Chondrocyte (in vitro differentiated cells): ENCODE data around the gene EYA2. TPM values are rescaled to one million over a fixed set of nuclear protein-coding genes. Genes with fewer than 3 reads are reported as not detected.
A peak's percentile ranks its signal among the peaks of the same experiment; 100 is the strongest.

ENCODE experiments used
- DNase-seq: peaks from one replicate; pipeline ENCODE4 v3.0.0; 2021; ENCODE audit warnings: mixed read lengths, low spot score
- H3K27ac Mint-ChIP-seq: one replicate; pipeline ENCODE4 v1.8.0; 2021; ENCODE audit warnings: mild to moderate bottlenecking, moderate library complexity, mixed read lengths; ENCODE audit not compliant: unreplicated experiment
- H3K27me3 Mint-ChIP-seq: 2 replicates; pipeline ENCODE4 v1.8.0; 2021; ENCODE audit warnings: low read depth, mixed read lengths
- H3K36me3 Mint-ChIP-seq: 2 replicates; pipeline ENCODE4 v1.8.0; 2021; ENCODE audit warnings: low read depth, mixed read lengths
- H3K4me1 Mint-ChIP-seq: 2 replicates; pipeline ENCODE4 v1.8.0; 2021; ENCODE audit warnings: low read depth, mild to moderate bottlenecking, mixed read lengths
- H3K4me3 Mint-ChIP-seq: one replicate; pipeline ENCODE4 v1.8.0; 2021; ENCODE audit warnings: mild to moderate bottlenecking, moderate library complexity, mixed read lengths; ENCODE audit not compliant: unreplicated experiment
- H3K9me3 Mint-ChIP-seq: 2 replicates; pipeline ENCODE4 v1.8.0; 2021; ENCODE audit warnings: low read depth, mixed read lengths
- total RNA-seq: library from RNA; stranded (reverse); gene quantifications from 3 replicates; pipeline ENCODE4 v1.2.1, GENCODE V29; 2021
- TF ChIP-seq, protein P1 (sequence below): fragments of 200-600 bp; sonication (generic); IDR thresholded peaks from 2 replicates; pipeline ENCODE4 v1.5.0; 2021; ENCODE audit warnings: antibody characterized with exemption, mild to moderate bottlenecking, moderate library complexity

The EYA2 gene
- total RNA-seq, 1 donor from 2014 or later: 0.32 TPM

DNA sequence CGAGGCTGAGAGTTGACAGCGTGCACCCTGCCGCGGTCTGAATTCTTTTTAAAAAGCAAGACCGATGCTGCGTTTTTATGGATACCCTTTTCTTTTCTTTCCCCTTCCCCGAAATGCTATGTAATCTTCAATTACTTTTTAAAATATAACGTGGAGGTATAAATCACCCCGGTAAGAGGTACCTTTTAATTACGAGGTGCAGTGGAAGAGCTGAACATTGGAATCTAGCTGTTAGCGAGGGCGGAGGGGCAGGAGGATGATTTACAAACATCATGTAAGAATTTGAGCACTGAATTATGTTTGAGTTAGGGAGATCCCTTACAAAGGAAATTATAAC is 1.2 kb downstream of the EYA2 start:
- Mint-ChIP-seq H3K27ac (no peak overlapping the region), H3K27me3 (peaks cover 62% of the 10 kb centered on the region), H3K4me1 (peaks cover 12% of the 10 kb centered on the region), H3K36me3 (peaks cover 5% of the 10 kb centered on the region), H3K4me3 (peak overlapping the region; percentile 65), H3K9me3 (peaks cover 4% of the 10 kb centered on the region)
- TF ChIP-seq, protein P1, sequence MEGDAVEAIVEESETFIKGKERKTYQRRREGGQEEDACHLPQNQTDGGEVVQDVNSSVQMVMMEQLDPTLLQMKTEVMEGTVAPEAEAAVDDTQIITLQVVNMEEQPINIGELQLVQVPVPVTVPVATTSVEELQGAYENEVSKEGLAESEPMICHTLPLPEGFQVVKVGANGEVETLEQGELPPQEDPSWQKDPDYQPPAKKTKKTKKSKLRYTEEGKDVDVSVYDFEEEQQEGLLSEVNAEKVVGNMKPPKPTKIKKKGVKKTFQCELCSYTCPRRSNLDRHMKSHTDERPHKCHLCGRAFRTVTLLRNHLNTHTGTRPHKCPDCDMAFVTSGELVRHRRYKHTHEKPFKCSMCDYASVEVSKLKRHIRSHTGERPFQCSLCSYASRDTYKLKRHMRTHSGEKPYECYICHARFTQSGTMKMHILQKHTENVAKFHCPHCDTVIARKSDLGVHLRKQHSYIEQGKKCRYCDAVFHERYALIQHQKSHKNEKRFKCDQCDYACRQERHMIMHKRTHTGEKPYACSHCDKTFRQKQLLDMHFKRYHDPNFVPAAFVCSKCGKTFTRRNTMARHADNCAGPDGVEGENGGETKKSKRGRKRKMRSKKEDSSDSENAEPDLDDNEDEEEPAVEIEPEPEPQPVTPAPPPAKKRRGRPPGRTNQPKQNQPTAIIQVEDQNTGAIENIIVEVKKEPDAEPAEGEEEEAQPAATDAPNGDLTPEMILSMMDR: no peak
- DNase-seq: no peak

DNA sequence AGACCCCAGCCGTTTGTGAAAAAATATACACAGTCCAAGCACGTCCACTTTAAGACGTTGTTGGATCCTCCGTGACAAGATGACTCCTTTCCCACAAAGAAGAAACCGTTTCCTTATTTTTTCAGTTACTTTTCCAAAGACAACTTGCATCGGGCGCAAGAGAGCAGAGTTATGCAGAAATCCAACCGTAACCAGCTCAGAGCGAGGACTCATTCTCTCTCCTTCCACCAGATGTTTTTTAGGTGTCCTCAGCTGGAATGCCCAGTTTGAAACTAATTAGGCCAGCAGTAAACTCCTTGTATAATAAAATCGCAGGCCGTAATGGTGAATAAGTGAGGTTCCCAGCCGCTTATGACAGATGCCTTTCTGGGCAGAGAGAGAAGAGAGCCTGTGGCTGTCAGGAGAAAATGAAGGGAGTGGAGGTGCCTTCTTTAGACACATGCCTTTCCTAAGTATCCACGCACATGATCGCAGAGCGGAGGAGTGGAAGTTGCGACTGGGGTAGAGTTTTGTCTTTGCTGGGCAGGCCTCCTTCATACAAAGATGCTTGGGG is 2.8 kb downstream of the EYA2 start:
- Mint-ChIP-seq H3K4me3 (no peak overlapping the region), H3K9me3 (no peaks in the 10 kb centered on the region), H3K36me3 (no peaks in the 10 kb centered on the region), H3K27me3 (peaks cover 70% of the 10 kb centered on the region), H3K27ac (no peak overlapping the region), H3K4me1 (peaks cover 12% of the 10 kb centered on the region)
- DNase-seq: no peak
- TF ChIP-seq, protein P1: no peak

DNA sequence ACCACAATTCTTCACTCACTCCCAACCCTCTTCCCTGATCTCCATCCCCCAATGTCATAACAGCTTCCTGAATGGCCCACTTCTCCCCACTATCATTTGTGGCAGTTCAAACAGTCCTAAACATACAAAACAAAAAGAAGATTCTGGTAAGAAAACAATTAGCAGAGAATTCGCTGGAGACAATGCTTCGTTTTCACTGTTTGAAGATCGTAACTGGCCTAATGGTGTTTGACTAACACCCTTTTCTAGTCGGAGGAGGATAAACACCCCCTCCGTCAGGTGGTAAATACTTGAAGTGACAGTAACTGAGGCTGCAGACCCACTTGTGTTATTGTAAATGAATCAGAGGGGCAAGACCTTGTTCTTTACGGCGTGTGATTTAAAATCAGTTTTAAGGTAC is 3.8 kb downstream of the EYA2 start:
- Mint-ChIP-seq H3K4me1 (peaks cover 12% of the 10 kb centered on the region), H3K27ac (no peak overlapping the region), H3K4me3 (no peak overlapping the region), H3K27me3 (peaks cover 70% of the 10 kb centered on the region), H3K36me3 (no peaks in the 10 kb centered on the region), H3K9me3 (no peaks in the 10 kb centered on the region)
- TF ChIP-seq, protein P1: no peak
- no peak for DNase-seq

DNA sequence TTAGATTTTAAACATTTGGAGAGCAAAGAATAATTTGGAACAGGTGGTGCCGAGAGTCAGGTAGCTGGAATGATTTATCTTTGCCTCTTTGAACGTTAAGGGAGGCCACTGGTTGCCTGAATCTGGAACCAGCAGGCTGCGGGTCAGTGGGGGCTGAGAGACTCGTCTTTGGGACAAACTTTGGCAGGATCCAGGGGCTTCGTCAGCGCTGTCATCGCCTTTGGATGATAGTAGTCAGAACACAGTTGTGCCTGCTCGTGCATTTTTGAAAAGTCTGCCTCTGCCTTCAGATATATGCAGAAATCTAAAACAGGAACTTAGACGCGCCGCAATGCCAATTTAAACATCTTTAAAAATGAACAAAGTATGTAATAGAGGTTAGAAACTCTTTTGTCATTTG is 5.0 kb downstream of the EYA2 start:
- Mint-ChIP-seq H3K27ac (no peak overlapping the region), H3K27me3 (peaks cover 68% of the 10 kb centered on the region), H3K4me3 (no peak overlapping the region), H3K9me3 (no peaks in the 10 kb centered on the region), H3K4me1 (peaks cover 10% of the 10 kb centered on the region), H3K36me3 (no peaks in the 10 kb centered on the region)
- TF ChIP-seq, protein P1: no peak
- DNase-seq: no peak

DNA sequence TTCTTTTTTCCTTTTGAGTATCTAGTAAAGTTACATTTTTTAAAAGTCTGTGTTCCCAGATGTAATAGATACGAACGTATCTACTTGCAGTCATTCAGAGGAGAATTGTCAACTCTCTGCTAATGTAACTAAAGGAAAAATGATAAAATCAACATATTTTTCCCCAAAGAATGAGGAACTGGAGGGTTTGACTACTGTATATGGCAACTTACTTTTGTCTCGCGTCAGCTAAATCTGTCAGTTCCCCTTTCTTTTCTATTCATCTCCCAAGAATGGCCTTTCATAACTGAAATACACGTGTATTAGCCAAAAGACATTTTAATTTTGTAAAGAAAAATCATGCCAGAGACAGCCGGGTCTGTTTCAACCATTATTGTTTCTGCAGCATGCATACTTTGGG is 5.4 kb downstream of the EYA2 start:
- peaks cover 9% of the 10 kb centered on the region for H3K4me1 Mint-ChIP-seq
- H3K9me3 Mint-ChIP-seq: no peaks in the 10 kb centered on the region
- no peak overlapping the region for H3K4me3 Mint-ChIP-seq
- no peak overlapping the region for H3K27ac Mint-ChIP-seq
- TF ChIP-seq, protein P1: no peak
- no peaks in the 10 kb centered on the region for H3K36me3 Mint-ChIP-seq
- peaks cover 72% of the 10 kb centered on the region for H3K27me3 Mint-ChIP-seq
- no peak for DNase-seq
